H1 (cell line): ENCODE data around the gene GRB7.
A peak's percentile ranks its signal among the peaks of the same experiment; 100 is the strongest.

Source experiments
- ATF3 ChIP-seq: IDR thresholded peaks from 2 replicates; pipeline ENCODE4 v1.6.1; 2011; ENCODE audit warnings: low read depth, mild to moderate bottlenecking, low read length; ENCODE audit not compliant: insufficient read depth
- EGR1 ChIP-seq: IDR thresholded peaks from 2 replicates; pipeline ENCODE4 v1.6.1; 2011; ENCODE audit warnings: low read depth, low read length, borderline replicate concordance
- EZH2 ChIP-seq: fragments of 200-600 bp; sonication (generic); IDR thresholded peaks from 2 replicates; pipeline ENCODE4 v1.7.1; 2012; ENCODE audit warnings: low read depth, mild to moderate bottlenecking, moderate library complexity, low read length, inconsistent platforms; ENCODE audit not compliant: severe bottlenecking
- POLR2A ChIP-seq, 2 experiments: IDR thresholded peaks; 1 replicate in 1 of 2; 2 replicates in 1 of 2; pipeline ENCODE4 v1.6.1; 2011; ENCODE audit warnings: low read depth in 2 of 2, low read length in 2 of 2, mild to moderate bottlenecking in 2 of 2; ENCODE audit errors: control extremely low read depth in 1 of 2
- RAD21 ChIP-seq, 2 experiments: IDR thresholded peaks in 1 of 2; conservative IDR thresholded peaks in 1 of 2; 2 replicates each; pipeline ENCODE4 v1.6.1; 2011; ENCODE audit warnings: low read depth in 2 of 2, low read length in 2 of 2, improper control_type of control experiment in 1 of 2, inconsistent platforms in 1 of 2, mild to moderate bottlenecking in 1 of 2, moderate library complexity in 1 of 2
- RXRA ChIP-seq: IDR thresholded peaks from 2 replicates; pipeline ENCODE4 v1.6.1; 2011; ENCODE audit warnings: low read depth, mild to moderate bottlenecking, low read length, moderate library complexity; ENCODE audit not compliant: insufficient read depth
- SP1 ChIP-seq: IDR thresholded peaks from 2 replicates; pipeline ENCODE4 v1.6.1; 2011; ENCODE audit warnings: low read depth, low read length
- TF ChIP-seq, protein P1 (sequence below), 3 experiments: IDR thresholded peaks; 1 replicate in 2 of 3; 2 replicates in 1 of 3; pipeline versions ENCODE4 v1.5.1 to v1.6.1; 2011; ENCODE audit warnings: low read length in 3 of 3, mild to moderate bottlenecking in 3 of 3, inconsistent platforms in 2 of 3, low read depth in 1 of 3, moderate library complexity in 1 of 3; ENCODE audit not compliant: insufficient read depth in 1 of 3; ENCODE audit errors: control extremely low read depth in 1 of 3

DNA sequence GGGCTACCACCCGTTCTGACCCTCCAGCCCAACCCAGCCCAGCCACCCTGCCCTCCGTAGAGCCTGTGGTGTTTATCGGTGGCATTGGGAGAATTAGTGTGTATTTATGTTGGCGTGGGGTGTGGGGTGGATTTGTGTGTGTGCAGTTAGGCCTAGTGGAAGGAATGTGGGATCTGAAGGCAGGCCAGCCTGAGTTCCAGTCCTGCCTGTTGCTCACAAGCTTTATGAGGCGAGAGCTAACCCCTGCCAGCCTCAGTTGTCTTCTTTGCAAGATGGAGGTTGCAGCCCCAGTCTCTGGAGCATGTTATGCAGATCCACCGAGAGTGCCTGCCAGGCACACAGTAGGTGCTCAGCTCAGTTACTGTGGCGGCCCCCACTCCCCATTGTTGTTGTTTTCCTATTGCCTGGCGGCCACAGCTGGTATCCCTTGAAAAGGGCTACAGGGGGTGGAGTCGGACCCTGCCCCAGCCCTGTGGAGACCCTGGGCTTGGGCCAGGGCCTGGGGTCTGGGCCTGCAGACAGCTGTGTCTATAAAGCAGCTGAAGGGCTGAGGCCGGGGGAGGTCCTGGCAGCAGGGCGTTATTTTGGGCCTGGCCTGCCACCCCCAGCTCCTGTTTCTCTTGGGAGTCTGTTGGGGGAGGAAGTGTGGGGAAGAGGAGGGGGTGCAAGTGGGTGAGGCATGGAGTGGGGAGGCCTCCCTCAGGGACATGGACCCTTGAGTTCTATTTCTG lies 32.8 kb upstream of the GRB7 start:
- 0 out of 4 replicates have a peak, but pooled peaks of 1 of the 2 experiments have one; percentile 7 for TF ChIP-seq RAD21 (IDR thresholded peaks at IDR 0.05 in 1 of 2, conservative IDR thresholded peaks at IDR 0.05 in 1 of 2; ENCODE audit: low read depth in 2 of 2, low read length in 2 of 2)
- TF ChIP-seq SP1: no peak
- no peak for TF ChIP-seq POLR2A (IDR thresholded peaks at IDR 0.05; ENCODE audit: control extremely low read depth in 1 of 2, low read depth in 2 of 2, low read length in 2 of 2)
- TF ChIP-seq, protein P1, sequence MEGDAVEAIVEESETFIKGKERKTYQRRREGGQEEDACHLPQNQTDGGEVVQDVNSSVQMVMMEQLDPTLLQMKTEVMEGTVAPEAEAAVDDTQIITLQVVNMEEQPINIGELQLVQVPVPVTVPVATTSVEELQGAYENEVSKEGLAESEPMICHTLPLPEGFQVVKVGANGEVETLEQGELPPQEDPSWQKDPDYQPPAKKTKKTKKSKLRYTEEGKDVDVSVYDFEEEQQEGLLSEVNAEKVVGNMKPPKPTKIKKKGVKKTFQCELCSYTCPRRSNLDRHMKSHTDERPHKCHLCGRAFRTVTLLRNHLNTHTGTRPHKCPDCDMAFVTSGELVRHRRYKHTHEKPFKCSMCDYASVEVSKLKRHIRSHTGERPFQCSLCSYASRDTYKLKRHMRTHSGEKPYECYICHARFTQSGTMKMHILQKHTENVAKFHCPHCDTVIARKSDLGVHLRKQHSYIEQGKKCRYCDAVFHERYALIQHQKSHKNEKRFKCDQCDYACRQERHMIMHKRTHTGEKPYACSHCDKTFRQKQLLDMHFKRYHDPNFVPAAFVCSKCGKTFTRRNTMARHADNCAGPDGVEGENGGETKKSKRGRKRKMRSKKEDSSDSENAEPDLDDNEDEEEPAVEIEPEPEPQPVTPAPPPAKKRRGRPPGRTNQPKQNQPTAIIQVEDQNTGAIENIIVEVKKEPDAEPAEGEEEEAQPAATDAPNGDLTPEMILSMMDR (IDR thresholded peaks at IDR 0.05; ENCODE audit: control extremely low read depth in 1 of 3, insufficient read depth in 1 of 3, low read depth in 1 of 3, low read length in 3 of 3): peak in 1 of 3 experiments; percentile 10; a peak in 1 of 4 replicates
- TF ChIP-seq RXRA: no peak
- no peak for TF ChIP-seq EZH2
- no peak for TF ChIP-seq EGR1
- no peak for TF ChIP-seq ATF3
